SK-N-SH (cell line): Measurements from ENCODE around the gene TNRC6B. TPM values are rescaled to one million over a fixed set of nuclear protein-coding genes. Genes with fewer than 3 reads are reported as not detected.

Experiments used
- CTCF ChIA-PET: fragments of 300-600, 350-600 bp; formaldehyde crosslinking; extraction: SDS; loops from one replicate; lab custom pipeline; 2021; lab: Yijun Ruan, JAX
- POLR2A ChIA-PET: fragments of 350-600 bp; sonication (Branson Sonifier 250); formaldehyde crosslinking; extraction: SDS; loops from one replicate; lab custom pipeline; 2020; ENCODE audit warnings: antibody characterized with exemption, inconsistent platforms; lab: Yijun Ruan, JAX
- DNase-seq: peaks from one replicate; pipeline ENCODE4 v3.0.0; 2012
- H2AFZ ChIP-seq: fragments of 200-600 bp; sonication (generic); 2 replicates; pipeline ENCODE4 v1.8.1; 2016; ENCODE audit warnings: antibody characterized with exemption, mild to moderate bottlenecking, low read depth
- H3F3A ChIP-seq: fragments of 200-600 bp; sonication (generic); replicated peaks from 2 replicates; pipeline ENCODE3; 2016; ENCODE audit warnings: antibody characterized with exemption, mild to moderate bottlenecking; ENCODE audit not compliant: insufficient read depth
- H3K27ac ChIP-seq, 2 experiments: fragments of 200-500 bp in 1 of 2; fragments of 200-600 bp in 1 of 2; sonication (Bioruptor generic) in 1 of 2; sonication (generic), shearing (Covaris generic) in 1 of 2; 2 replicates each; pipeline versions ENCODE4 v1.5.1 to v1.6.1; 2014 to 2016; ENCODE audit warnings: low read depth in 2 of 2, inconsistent platforms in 1 of 2, low read length in 1 of 2, mild to moderate bottlenecking in 1 of 2, mixed read lengths in 1 of 2
- H3K27me3 ChIP-seq: fragments of 200-600 bp; sonication (generic), shearing (Covaris generic); 2 replicates; pipeline ENCODE4 v1.6.1; 2016; ENCODE audit warnings: mixed run types; ENCODE audit not compliant: insufficient read depth
- H3K36me3 ChIP-seq, 2 experiments: fragments of 200-500 bp in 1 of 2; fragments of 200-600 bp in 1 of 2; sonication (Bioruptor generic) in 1 of 2; sonication (generic) in 1 of 2; replicated peaks in 1 of 2; 2 replicates each; pipeline versions ENCODE3 to v1.5.1; 2014 to 2016; ENCODE audit warnings: low read length in 1 of 2, mild to moderate bottlenecking in 1 of 2; ENCODE audit not compliant: insufficient read depth in 2 of 2, control insufficient read depth in 1 of 2
- H3K4me1 ChIP-seq, 2 experiments: fragments of 200-500 bp in 1 of 2; fragments of 200-600 bp in 1 of 2; sonication (Bioruptor generic) in 1 of 2; sonication (generic), shearing (Covaris generic) in 1 of 2; 2 replicates each; pipeline versions ENCODE4 v1.5.1 to v1.6.1; 2014 to 2016; ENCODE audit warnings: low read depth in 1 of 2, low read length in 1 of 2, mixed run types in 1 of 2; ENCODE audit not compliant: insufficient read depth in 2 of 2, control insufficient read depth in 1 of 2
- H3K4me2 ChIP-seq: fragments of 200-600 bp; sonication (generic), shearing (Covaris generic); 2 replicates; pipeline ENCODE4 v1.6.1; 2017; ENCODE audit warnings: mixed run types
- H3K4me3 ChIP-seq, 2 experiments: fragments of 200-500 bp in 1 of 2; fragments of 200-600 bp in 1 of 2; sonication (Bioruptor generic) in 1 of 2; sonication (generic), shearing (Covaris generic) in 1 of 2; 2 replicates each; pipeline versions ENCODE4 v1.5.1 to v1.8.1; 2014 to 2016; ENCODE audit warnings: low read depth in 2 of 2, inconsistent platforms in 1 of 2, low read length in 1 of 2, mild to moderate bottlenecking in 1 of 2, mixed read lengths in 1 of 2, moderate library complexity in 1 of 2
- H3K79me2 ChIP-seq: fragments of 200-600 bp; sonication (generic); 2 replicates; pipeline ENCODE4 v1.8.1; 2017; ENCODE audit warnings: mild to moderate bottlenecking; ENCODE audit not compliant: insufficient read depth
- H3K9ac ChIP-seq: fragments of 200-600 bp; sonication (generic); 2 replicates; pipeline ENCODE4 v1.6.1; 2017; ENCODE audit warnings: mixed run types
- H3K9me2 ChIP-seq: fragments of 200-600 bp; sonication (generic); 2 replicates; pipeline ENCODE4 v1.6.1; 2017; ENCODE audit warnings: mixed run types
- H3K9me3 ChIP-seq: fragments of 200-600 bp; sonication (generic); 2 replicates; pipeline ENCODE4 v1.6.1; 2017; ENCODE audit warnings: mixed run types, mild to moderate bottlenecking, moderate library complexity
- H4K20me1 ChIP-seq: fragments of 200-600 bp; sonication (generic); 2 replicates; pipeline ENCODE4 v1.6.1; 2017; ENCODE audit warnings: mild to moderate bottlenecking, mixed run types; ENCODE audit not compliant: insufficient read depth
- NRF1 ChIP-seq: IDR thresholded peaks from 2 replicates; pipeline ENCODE4 v1.6.1; 2012; ENCODE audit warnings: low read depth, mild to moderate bottlenecking, low read length
- PBX3 ChIP-seq: IDR thresholded peaks from 2 replicates; pipeline ENCODE4; 2012
- RFX5 ChIP-seq: IDR thresholded peaks from 2 replicates; pipeline ENCODE4 v1.6.1; 2012; ENCODE audit warnings: mild to moderate bottlenecking, improper control_type of control experiment, low read length
- ZBTB33 ChIP-seq: IDR thresholded peaks from 2 replicates; pipeline ENCODE4 v1.4.0; 2012; ENCODE audit warnings: low read depth, borderline replicate concordance
- WGBS: methylation state at CpG from one replicate; pipeline ENCODE4 v1.1.6; 2017; ENCODE audit warnings: low lambda C conversion rate; 5-methylcytosine and 5-hydroxymethylcytosine counted together
- polyA plus RNA-seq, 3 experiments: library from polyadenylated mRNA; depleted of rRNA; stranded (reverse); fragments of >200 nt; gene quantifications; 2 replicates each; pipeline ENCODE4 v1.2.3, GENCODE V29; 2012

The TNRC6B gene
- polyA plus RNA-seq, 1 of the 3 experiments (the other 2 are of a cell fraction): 1.2 TPM

- no peak for TF ChIP-seq ZBTB33
- no peak for TF ChIP-seq RFX5
Observed at GRCh38 chr22:40383905-40384304, 206.2 kb downstream of the TNRC6B start (continued).

DNA sequence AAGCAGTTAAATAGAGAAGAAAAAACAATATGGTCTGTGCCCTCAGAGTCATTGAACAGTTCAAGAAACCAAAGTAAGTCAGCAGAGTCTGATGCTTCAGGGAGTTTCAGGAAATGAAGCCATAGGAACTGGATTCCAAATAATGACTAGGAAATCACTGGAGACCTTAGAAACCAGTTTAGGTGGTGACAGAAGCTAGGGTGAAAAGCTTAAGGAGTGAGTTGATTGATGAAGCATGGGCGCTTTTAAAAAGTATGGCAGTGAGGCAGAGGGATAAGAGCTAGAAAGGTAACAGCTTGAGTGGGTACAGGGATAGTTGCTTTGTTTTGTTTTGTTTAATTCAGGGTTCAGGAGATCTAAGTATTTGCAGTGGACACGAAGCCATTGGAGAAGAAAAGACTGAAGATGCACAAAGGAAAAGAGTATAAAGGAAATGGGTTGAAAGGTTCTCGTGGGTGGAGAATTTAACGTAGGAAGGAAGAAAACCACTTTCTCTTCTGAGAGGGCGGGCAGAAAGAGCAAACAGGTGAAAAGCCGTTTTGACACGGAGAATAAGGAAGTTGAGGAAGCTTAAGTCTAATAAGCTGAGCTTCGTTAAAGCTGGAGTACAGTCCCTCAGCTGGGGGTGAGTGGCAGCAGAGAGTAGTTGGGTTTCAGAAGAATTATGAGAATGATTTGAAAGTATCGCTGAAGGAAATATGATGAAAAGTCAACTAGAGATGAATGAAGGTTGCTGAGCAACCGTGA lies 207.5 kb downstream of the TNRC6B start:
- H4K20me1 ChIP-seq: no peaks in the 10 kb centered on the region
- no peaks in the 10 kb centered on the region for H3K79me2 ChIP-seq
- peaks cover 3% of the 10 kb centered on the region for H3F3A ChIP-seq
- ChIA-PET CTCF (no interaction called here), POLR2A (interaction anchor here (0.8 kb wide), 1 partner anchor 608 kb away, joined by 3 read pairs; no protein-coding TSS in a partner anchor)
- no peaks in the 10 kb centered on the region for H3K27me3 ChIP-seq
- H3K27ac ChIP-seq: no peak overlapping the region
- H3K4me1 ChIP-seq: no peaks in the 10 kb centered on the region; a peak in 1 of 4 replicates
- TF ChIP-seq NRF1 (no peak), RFX5 (no peak), PBX3 (no peak)
- no peak overlapping the region for H2AFZ ChIP-seq
- H3K4me2 ChIP-seq: no peak overlapping the region
- no peak for DNase-seq
- H3K9me2 ChIP-seq: no peaks in the 10 kb centered on the region
- H3K9ac ChIP-seq: no peak overlapping the region
- H3K36me3 ChIP-seq: no peaks in the 10 kb centered on the region
- no peak overlapping the region for H3K4me3 ChIP-seq
- no peaks in the 10 kb centered on the region for H3K9me3 ChIP-seq
- 97% methylated on average over 10 of the region's 10 CpGs for WGBS

Other genes with a start within 250 kb of the TNRC6B start
- gene TMA7B, start 217.5 kb upstream of the TNRC6B start, polyA plus RNA-seq (2012; rRNA removed): not detected in 2 replicates
- not detected in 2 replicates for gene FAM83F, start 183.0 kb upstream of the TNRC6B start, polyA plus RNA-seq (2012; rRNA removed)
- 79.7 and 99.1 TPM in 2 replicates for gene ADSL, start 168.6 kb downstream of the TNRC6B start, polyA plus RNA-seq (2012; rRNA removed)
- gene SGSM3, start 192.7 kb downstream of the TNRC6B start, polyA plus RNA-seq (2012; rRNA removed): 42.3 and 46.4 TPM in 2 replicates